IgD-negative memory B cell (primary cell): Measurements from ENCODE around the gene KRTCAP2. TPM values are rescaled to one million over a fixed set of nuclear protein-coding genes. Genes with fewer than 3 reads are reported as not detected.

Experiments
- H3K27ac Mint-ChIP-seq, 3 donors: one replicate each; pipeline ENCODE4 v1.8.0; 2020 to 2022; ENCODE audit warnings: mild to moderate bottlenecking in 3 of 3, mixed read lengths in 3 of 3, moderate library complexity in 1 of 3
- H3K27me3 Mint-ChIP-seq: one replicate; pipeline ENCODE4 v1.8.0; 2021; ENCODE audit warnings: mixed read lengths
- H3K36me3 Mint-ChIP-seq: one replicate; pipeline ENCODE4 v1.8.0; 2020; ENCODE audit warnings: mild to moderate bottlenecking, mixed read lengths
- H3K4me1 Mint-ChIP-seq, 3 donors: one replicate each; pipeline ENCODE4 v1.8.0; 2020 to 2022; ENCODE audit warnings: mixed read lengths in 3 of 3, mild to moderate bottlenecking in 1 of 3
- H3K4me3 Mint-ChIP-seq, 4 donors: one replicate each; pipeline ENCODE4 v1.8.0; 2020 to 2022; ENCODE audit warnings: mild to moderate bottlenecking in 4 of 4, mixed read lengths in 4 of 4, moderate library complexity in 3 of 4
- H3K9me3 Mint-ChIP-seq, 3 donors: one replicate each; pipeline ENCODE4 v1.8.0; 2020 to 2021; ENCODE audit warnings: mixed read lengths in 3 of 3, mild to moderate bottlenecking in 1 of 3
- polyA plus RNA-seq: library from polyadenylated mRNA; unstranded; fragments of 300-500 nt; fragmentation: Illumina TruSeq; gene quantifications from one replicate; pipeline ENCODE4 v1.2.3, GENCODE V29; 2021

Gene KRTCAP2
- polyA plus RNA-seq, 1 donor from 2014 or later = 420 TPM

DNA sequence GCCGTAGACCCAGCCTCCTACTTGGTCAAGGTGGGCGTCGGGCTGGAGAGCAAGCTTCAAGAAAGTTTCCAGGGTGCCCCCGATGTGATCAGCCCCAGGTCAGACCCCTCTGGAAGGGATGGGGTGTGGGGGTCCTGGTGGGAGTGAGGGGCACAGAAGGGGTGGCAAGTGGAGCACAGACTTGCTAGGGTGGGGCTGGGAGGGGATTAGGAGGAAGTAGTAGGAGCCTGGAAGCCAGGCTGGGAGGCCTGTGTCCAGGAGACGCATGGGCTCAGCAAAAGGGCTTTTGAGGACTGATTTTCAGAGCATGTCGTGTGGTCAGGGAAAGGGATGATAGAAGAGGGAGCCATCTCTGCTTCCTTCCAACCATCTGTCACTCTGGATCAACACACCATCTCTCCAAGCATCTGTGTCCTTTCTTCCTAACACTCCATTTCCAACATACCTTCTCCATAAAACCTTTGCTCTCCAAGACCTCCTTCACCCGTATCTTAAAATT, 9.0 kb upstream of the KRTCAP2 start:
- Mint-ChIP-seq H3K27ac (no peak overlapping the region), H3K9me3 (no peaks in the 10 kb centered on the region), H3K36me3 (no peaks in the 10 kb centered on the region), H3K4me1 (peaks cover 10 to 17% (median 12%) of the 10 kb centered on the region in 3 donors), H3K4me3 (no peak overlapping the region), H3K27me3 (no peaks in the 10 kb centered on the region)

DNA sequence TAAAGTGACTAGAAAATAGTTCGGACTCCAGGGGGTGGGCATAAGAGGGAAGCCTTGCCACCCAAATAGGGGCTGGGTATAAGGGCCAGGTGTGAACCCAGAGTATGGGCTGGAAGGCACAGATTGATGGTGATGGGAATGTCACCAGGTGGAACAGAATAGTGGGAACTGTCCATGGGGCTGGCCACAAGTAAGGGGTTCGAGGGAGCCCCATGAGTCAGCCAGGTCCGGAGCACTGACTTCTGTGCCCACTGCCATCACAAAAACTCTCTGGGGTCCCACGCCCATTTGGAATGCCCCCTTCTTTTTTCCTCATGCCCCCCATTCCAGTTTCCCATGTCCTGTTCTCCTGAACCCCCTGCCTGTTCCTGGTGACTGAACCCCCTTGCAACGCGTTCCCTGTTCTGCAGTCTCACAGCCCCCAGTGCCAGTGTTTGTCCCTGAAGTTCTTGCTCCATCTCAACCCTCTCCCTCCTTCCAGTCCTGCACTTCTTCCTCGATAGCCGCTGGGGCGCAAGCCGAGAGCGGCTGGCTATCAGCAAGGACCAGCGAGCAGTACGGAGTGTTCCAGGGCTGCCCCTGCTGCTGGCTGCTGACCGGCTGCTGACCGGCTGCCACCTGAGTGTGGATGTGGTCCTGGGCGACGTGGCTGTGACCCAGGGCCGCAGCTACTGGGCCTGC, 8.4 kb upstream of the KRTCAP2 start:
- H3K4me1 Mint-ChIP-seq = peaks cover 12 to 16% (median 14%) of the 10 kb centered on the region in 3 donors
- no peak overlapping the region for H3K4me3 Mint-ChIP-seq
- no peak overlapping the region for H3K27ac Mint-ChIP-seq
- no peaks in the 10 kb centered on the region for H3K9me3 Mint-ChIP-seq
- H3K27me3 Mint-ChIP-seq = no peaks in the 10 kb centered on the region
- H3K36me3 Mint-ChIP-seq = no peaks in the 10 kb centered on the region

DNA sequence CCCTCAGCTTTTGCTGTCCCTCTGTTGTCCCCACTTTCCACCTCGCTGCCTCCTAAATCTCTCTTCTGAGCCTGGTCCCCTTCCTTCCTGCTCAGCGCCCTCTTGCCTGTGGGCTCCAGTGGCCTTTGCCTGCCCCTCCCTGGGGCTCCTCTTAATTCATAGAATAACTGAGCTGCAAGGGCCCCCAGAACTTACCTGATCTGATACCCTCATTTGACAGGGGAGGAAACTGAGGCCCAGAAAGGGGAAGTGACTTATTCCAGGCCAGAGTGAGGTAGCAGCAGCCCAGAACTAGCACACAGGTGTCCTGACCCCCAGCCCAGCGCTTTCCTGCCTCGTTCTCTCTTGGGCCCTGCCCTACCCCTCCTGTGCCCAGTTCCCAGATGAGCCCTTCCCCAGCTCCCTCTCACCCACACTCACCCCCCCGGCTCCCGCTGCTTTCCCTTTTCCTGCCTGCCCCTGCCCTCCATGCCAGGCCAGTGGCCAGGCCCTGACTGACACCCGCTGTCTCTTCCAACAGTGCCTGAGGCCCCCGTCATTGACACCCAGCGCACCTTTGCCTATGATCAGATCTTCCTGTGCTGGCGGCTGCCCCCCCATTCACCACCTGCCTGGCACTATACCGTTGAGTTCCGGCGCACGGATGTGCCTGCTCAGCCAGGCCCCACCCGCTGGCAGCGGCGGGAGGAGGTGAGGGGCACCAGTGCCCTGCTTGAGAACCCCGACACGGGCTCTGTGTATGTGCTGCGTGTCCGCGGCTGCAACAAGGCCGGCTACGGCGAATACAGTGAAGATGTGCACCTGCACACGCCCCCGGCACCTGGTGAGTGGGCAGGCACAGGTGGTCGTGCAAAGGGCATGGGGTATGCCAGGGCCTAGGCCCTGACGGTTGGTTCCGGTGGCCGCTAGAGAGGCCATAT, 6.3 kb upstream of the KRTCAP2 start:
- Mint-ChIP-seq H3K27me3 (no peaks in the 10 kb centered on the region), H3K4me1 (peaks cover 6 to 12% (median 8%) of the 10 kb centered on the region in 3 donors), H3K27ac (no peak overlapping the region), H3K9me3 (no peaks in the 10 kb centered on the region), H3K36me3 (no peaks in the 10 kb centered on the region), H3K4me3 (no peak overlapping the region)

DNA sequence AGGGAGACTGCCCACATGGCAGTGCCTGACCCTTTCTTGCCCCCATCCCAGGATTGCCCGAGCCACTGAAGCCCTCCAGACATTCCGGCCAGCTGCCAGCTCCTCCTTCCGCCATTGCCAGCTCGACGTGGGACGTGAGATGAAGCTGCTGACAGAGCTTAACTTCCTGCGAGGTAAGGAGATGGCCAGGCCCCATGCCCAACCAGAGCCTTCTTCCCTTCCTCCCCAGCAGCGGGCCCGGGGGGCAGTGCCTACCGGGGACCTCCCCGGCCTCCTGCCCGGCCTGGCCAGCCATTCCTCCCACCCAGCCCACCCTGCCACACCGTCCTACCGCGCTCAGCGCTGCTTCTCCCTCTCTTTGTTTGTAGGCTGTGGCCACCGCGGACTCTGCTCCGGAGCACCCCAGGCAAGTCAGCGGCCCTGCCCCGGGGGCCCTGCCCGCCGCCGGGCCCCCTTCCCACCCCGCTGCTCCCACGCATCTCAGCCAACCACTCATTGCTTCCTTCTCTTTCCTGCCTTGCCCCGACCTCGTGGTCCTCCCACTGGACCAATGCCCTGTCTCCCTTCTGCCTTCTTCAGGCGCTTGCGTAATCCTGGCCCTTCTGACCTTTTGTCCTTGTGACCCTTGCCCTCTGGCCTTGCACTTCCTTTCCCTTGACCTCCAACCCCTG, 5.5 kb upstream of the KRTCAP2 start:
- Mint-ChIP-seq H3K27ac (no peak overlapping the region), H3K27me3 (no peaks in the 10 kb centered on the region), H3K9me3 (no peaks in the 10 kb centered on the region), H3K4me3 (no peak overlapping the region), H3K4me1 (peaks cover 6 to 15% (median 7%) of the 10 kb centered on the region in 3 donors), H3K36me3 (no peaks in the 10 kb centered on the region)

DNA sequence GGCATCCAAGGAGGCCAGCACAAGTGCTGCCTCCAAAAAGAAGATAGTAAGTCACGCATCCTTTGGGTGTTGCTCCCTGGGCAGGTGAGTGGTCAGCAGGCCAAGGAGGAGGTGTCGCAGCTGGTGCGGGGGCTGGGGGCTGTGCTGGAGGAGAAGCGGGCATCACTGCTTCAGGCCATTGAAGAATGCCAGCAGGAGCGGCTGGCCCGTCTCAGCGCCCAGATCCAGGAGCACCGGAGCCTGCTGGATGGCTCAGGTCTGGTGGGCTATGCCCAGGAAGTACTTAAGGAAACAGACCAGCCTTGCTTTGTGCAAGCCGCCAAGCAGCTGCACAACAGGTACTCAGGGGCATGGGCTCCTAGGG, 4.8 kb upstream of the KRTCAP2 start:
- H3K36me3 Mint-ChIP-seq = no peaks in the 10 kb centered on the region
- H3K4me3 Mint-ChIP-seq = no peak overlapping the region
- no peaks in the 10 kb centered on the region for H3K9me3 Mint-ChIP-seq
- peaks cover 11 to 19% (median 11%) of the 10 kb centered on the region in 3 donors for H3K4me1 Mint-ChIP-seq
- H3K27me3 Mint-ChIP-seq = peaks cover 3% of the 10 kb centered on the region
- no peak overlapping the region for H3K27ac Mint-ChIP-seq

DNA sequence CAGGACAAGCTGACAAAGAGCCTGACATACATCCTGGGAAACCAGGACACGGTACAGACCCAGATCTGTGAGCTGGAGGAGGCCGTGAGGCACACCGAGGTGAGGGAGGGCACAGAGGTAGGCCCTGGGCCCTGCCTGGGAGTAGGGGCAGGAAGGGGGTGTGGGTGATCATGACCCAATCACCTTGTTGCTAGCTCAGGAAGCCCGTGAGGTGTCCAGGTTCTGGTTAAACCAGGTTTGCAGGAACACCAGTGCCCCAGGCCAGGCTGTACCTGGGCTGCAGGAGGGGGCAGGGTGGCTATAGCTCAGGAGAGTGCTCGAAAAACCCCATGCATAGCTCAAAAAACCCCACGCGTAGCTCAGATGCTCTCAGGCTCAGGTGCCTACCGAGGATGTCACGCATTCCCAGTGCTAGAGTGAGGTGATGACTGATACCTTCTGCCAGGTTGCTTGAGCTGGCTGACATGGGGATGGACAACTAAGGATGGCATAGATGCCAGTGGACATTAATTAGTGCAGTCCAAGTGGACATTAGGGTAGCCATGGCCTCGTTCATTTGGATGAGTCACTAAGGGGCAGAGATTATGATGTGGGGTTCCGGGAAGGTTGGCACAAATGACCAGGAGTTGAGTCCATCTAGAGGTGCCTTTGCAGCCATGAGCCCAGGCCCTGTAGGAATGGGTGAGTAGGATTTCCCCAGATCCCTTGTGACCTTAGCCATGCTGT, 4.3 kb upstream of the KRTCAP2 start:
- H3K36me3 Mint-ChIP-seq = no peaks in the 10 kb centered on the region
- H3K27ac Mint-ChIP-seq = peak overlapping the region in 1 of 3 donors; percentile 80
- peaks cover 3% of the 10 kb centered on the region for H3K27me3 Mint-ChIP-seq
- no peak overlapping the region for H3K4me3 Mint-ChIP-seq
- H3K4me1 Mint-ChIP-seq = peaks cover 13 to 20% (median 14%) of the 10 kb centered on the region in 3 donors
- no peaks in the 10 kb centered on the region for H3K9me3 Mint-ChIP-seq

DNA sequence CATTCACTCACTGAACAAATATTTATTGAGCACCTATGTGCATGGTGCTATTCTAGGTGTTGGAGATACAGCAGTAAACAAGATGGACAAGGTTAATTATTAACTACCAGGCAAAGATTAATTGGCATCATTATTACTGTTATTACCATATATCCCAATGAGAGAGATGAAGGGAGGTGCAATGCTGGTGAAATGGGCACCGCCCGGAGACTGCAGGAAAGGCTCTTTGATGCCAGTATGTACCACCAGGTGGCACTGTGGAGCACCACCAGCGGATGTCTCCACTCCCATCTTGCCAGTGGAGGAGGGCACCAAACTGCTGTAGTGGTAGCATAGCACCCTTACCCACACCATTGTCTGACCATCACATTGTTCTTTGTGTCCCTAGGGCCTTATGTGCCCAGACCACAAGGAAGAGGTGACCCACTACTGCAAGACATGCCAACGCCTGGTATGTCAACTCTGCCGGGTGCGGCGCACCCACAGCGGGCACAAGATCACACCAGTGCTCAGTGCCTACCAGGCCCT, 3.5 kb upstream of the KRTCAP2 start:
- peaks cover 3% of the 10 kb centered on the region for H3K27me3 Mint-ChIP-seq
- H3K4me3 Mint-ChIP-seq = peak overlapping the region in 3 of 4 donors; percentile 13 to 87 (median 77)
- H3K36me3 Mint-ChIP-seq = no peaks in the 10 kb centered on the region
- H3K9me3 Mint-ChIP-seq = no peaks in the 10 kb centered on the region
- peak overlapping the region in 1 of 3 donors; percentile 80 for H3K27ac Mint-ChIP-seq
- peaks cover 20 to 26% (median 21%) of the 10 kb centered on the region in 3 donors for H3K4me1 Mint-ChIP-seq

DNA sequence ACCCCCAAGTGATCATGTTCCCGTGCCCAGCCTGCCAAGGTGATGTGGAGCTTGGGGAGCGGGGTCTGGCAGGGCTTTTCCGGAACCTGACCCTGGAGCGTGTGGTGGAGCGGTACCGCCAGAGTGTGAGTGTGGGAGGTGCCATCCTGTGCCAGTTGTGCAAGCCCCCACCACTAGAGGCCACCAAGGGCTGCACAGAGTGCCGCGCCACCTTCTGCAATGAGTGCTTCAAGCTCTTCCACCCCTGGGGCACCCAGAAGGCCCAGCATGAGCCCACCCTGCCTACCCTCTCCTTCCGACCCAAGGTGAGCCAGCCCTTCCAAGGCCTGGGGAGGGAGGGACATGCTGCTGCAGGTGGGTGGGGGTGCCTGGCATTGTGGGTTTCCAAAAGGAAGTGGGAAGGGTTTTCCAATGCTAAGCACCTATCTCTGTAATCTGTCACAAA, 2.8 kb upstream of the KRTCAP2 start:
- H3K27ac Mint-ChIP-seq = peak overlapping the region in 1 of 3 donors; percentile 80
- H3K4me1 Mint-ChIP-seq = peaks cover 20 to 26% (median 22%) of the 10 kb centered on the region in 3 donors
- H3K9me3 Mint-ChIP-seq = no peaks in the 10 kb centered on the region
- H3K4me3 Mint-ChIP-seq = peak overlapping the region in 3 of 4 donors; percentile 43 to 77 (median 74)
- no peaks in the 10 kb centered on the region for H3K36me3 Mint-ChIP-seq
- peaks cover 3% of the 10 kb centered on the region for H3K27me3 Mint-ChIP-seq

DNA sequence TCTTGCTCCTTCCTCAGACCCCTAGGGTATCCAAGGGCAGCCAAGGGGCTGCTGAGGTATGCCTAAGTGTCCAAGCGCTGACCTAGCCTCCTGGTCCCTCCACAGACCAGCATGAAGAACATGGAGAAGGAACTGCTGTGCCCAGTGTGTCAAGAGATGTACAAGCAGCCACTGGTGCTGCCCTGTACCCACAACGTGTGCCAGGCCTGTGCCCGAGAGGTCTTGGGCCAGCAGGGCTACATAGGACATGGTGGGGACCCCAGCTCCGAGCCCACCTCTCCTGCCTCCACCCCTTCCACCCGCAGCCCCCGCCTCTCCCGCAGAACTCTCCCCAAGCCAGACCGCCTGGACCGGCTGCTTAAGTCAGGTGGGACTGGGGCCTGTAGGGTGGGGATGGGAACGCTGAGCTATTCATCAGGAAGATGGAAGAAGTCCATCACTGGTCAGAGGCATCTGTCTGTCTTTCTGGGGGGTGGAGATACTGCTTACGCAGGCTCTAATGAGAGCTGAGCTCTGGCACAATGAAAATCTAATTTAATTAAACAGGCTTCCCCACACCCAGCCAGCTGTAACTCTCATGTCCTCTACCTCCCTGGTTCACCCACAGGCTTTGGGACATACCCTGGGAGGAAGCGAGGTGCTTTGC, 2.3 kb upstream of the KRTCAP2 start:
- Mint-ChIP-seq H3K27me3 (peaks cover 3% of the 10 kb centered on the region), H3K4me3 (peak overlapping the region in 3 of 4 donors; percentile 12 to 49 (median 43)), H3K9me3 (no peaks in the 10 kb centered on the region), H3K36me3 (no peaks in the 10 kb centered on the region), H3K4me1 (peaks cover 20 to 26% (median 23%) of the 10 kb centered on the region in 3 donors), H3K27ac (no peak overlapping the region)

DNA sequence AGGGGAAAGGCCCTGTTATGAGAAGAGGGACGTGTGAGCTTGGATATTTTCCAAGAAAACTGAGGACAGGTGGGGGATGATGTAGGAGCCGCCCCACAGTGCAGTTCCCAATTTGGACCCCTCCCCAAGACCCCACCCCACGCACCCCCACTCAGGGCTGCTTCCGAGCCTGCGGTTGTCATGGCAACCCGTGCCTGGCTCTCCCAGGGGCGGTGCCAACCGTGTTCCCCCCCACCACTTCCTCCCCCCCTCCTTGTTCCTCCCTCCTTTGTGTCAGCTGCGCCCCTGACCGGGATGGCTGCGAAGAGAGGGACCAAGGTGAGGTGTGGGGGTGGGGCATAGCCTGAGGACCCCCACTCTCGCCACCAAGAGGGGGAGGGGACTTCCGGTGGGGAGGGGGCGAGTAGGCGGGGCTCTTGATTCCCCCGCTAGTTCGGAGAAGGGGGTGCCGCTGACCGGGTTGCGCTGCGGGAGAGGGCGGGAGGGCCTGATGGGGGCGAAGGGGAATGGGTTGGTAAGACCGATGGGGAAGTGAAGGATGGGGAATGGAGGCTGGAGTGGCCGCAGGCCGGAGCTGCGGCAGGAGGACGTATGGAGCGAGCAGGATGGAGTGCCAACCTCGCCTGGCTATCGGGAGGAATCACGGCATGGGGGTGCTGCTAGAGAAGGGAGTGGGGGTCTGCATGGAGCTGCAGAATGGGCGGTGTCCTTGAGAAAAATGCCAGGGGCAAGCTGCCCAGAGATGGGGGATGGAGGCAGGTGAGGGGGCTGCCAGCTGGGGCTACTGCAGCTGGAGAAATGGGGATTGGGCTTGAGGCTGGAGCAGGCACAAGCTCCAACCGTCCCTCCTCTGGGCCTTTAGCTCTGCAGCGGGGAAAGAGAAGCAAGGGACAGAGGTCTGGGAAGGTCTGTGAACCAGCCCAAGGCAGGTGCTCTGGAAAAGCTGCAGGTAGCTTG, 1.5 kb upstream of the KRTCAP2 start:
- H3K27me3 Mint-ChIP-seq = peaks cover 3% of the 10 kb centered on the region
- no peaks in the 10 kb centered on the region for H3K9me3 Mint-ChIP-seq
- H3K4me1 Mint-ChIP-seq = peaks cover 21 to 27% (median 25%) of the 10 kb centered on the region in 3 donors
- peak overlapping the region in 1 of 3 donors; percentile 90 for H3K27ac Mint-ChIP-seq
- H3K36me3 Mint-ChIP-seq = no peaks in the 10 kb centered on the region
- peak overlapping the region; percentile 94 to 100 (median 98) for H3K4me3 Mint-ChIP-seq

DNA sequence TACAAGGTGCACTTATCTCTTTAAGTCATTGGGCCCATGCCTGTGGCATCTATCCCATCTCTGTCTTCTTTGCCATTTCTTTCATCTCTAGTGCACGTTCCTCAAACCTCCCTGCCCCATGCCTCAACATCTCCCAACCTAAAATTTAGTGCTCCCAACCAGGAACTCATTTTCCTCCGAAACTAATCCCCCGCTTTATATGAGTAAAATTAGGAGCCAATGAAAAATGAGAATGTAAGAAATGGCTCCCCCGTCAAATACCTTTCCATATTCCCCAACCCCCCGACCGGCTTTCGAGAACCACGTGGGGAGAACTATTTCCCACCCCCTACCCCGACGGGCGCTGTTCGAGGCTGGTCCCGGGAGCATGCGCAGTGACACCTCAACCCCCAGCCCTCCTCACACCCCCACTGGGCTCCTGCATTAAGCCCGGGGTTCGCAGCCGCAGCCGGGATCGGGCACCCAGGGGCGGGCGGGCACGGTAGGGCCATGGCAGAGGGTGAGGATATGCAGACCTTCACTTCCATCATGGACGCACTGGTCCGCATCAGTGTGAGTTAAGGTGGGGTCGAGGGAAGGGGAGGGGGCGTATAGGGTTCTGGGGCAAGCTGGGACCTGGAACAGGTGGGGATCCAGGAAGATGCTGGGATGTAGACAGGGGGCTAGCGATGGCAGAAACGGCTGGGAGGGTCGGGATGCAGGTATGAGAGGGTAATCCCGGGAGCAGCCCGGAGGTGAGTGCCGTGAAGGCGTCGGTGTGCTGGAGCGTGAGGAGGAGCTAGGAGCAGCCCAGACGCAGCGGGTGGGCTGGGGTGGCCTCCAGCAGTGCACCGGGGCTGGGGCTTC, 597 bp upstream of the KRTCAP2 start, which contains the start of gene TRIM46:
TRIM46 (plus strand) TSS at position 372 of the 846 bp plus-strand sequence; CDS start at position 490, 118 bp downstream.
- H3K9me3 Mint-ChIP-seq = no peaks in the 10 kb centered on the region
- H3K36me3 Mint-ChIP-seq = no peaks in the 10 kb centered on the region
- H3K4me3 Mint-ChIP-seq = peak within 1 kb of the TSS; percentile 94 to 100 (median 98)
- peaks cover 3% of the 10 kb centered on the region for H3K27me3 Mint-ChIP-seq
- peak within 1 kb of the TSS; percentile 90 to 99 (median 99) for H3K27ac Mint-ChIP-seq
- H3K4me1 Mint-ChIP-seq = peaks cover 25 to 30% (median 29%) of the 10 kb centered on the region in 3 donors
